Measurements from ENCODE around the gene LAMC2. TPM values are rescaled to one million over a fixed set of nuclear protein-coding genes. Genes with fewer than 3 reads are reported as not detected.

LAMC2 gene
- total RNA-seq, 1 donor from 2014 or later, result 1.2 TPM

GRCh38 chr1:183230413-183230812 is 44.3 kb downstream of the LAMC2 start:
- TF ChIP-seq, protein P1, sequence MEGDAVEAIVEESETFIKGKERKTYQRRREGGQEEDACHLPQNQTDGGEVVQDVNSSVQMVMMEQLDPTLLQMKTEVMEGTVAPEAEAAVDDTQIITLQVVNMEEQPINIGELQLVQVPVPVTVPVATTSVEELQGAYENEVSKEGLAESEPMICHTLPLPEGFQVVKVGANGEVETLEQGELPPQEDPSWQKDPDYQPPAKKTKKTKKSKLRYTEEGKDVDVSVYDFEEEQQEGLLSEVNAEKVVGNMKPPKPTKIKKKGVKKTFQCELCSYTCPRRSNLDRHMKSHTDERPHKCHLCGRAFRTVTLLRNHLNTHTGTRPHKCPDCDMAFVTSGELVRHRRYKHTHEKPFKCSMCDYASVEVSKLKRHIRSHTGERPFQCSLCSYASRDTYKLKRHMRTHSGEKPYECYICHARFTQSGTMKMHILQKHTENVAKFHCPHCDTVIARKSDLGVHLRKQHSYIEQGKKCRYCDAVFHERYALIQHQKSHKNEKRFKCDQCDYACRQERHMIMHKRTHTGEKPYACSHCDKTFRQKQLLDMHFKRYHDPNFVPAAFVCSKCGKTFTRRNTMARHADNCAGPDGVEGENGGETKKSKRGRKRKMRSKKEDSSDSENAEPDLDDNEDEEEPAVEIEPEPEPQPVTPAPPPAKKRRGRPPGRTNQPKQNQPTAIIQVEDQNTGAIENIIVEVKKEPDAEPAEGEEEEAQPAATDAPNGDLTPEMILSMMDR (IDR thresholded peaks at IDR 0.05; ENCODE audit: borderline replicate concordance), result no peak
- Histone ChIP-seq H3K27ac (replicated peaks) (no peak overlapping the region), H3K4me3 (no peak overlapping the region), H3K36me3 (no peaks in the 10 kb centered on the region), H3K4me1 (peaks cover 18% of the 10 kb centered on the region), H3K27me3 (ENCODE audit: low read depth) (no peaks in the 10 kb centered on the region), H3K9me3 (replicated peaks) (no peaks in the 10 kb centered on the region)
- no peak for DNase-seq
- intact Hi-C loops (cut with micrococcal nuclease), result no loop called here

DNA sequence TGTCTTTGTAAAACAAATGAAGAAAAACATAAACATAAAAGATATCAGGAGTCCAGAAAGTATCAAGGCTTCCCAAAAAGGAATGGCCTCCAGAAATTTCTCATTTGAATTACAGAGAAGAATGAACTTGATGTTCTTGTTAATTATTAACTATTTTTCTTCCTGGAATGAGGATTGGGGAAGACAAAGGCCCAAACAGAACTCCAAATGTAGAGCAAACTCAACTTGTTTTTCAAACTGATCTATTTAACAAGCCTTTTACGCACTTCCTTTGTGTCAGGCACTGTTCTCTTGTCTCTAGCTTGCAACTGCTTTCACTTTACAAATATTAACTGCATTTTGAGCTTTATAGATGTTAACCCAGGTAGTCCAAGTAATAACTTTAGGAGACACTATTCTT is 45.5 kb downstream of the LAMC2 start:
- Histone ChIP-seq H3K27ac (replicated peaks) (no peak overlapping the region), H3K4me3 (no peak overlapping the region), H3K36me3 (no peaks in the 10 kb centered on the region), H3K9me3 (replicated peaks) (no peaks in the 10 kb centered on the region), H3K4me1 (peaks cover 20% of the 10 kb centered on the region), H3K27me3 (ENCODE audit: low read depth) (no peaks in the 10 kb centered on the region)
- DNase-seq, result no peak
- TF ChIP-seq, protein P1 (IDR thresholded peaks at IDR 0.05; ENCODE audit: borderline replicate concordance), result no peak
- intact Hi-C loops (cut with micrococcal nuclease), result no loop called here

GRCh38 chr1:183233113-183233512 is 47.0 kb downstream of the LAMC2 start:
- H3K36me3 ChIP-seq, result no peaks in the 10 kb centered on the region
- peaks cover 16% of the 10 kb centered on the region for H3K4me1 ChIP-seq
- TF ChIP-seq, protein P1 (IDR thresholded peaks at IDR 0.05; ENCODE audit: borderline replicate concordance), result no peak
- intact Hi-C loops (cut with micrococcal nuclease), result no loop called here
- H3K4me3 ChIP-seq, result no peak overlapping the region
- H3K27me3 ChIP-seq (ENCODE audit: low read depth), result no peaks in the 10 kb centered on the region
- no peak for DNase-seq
- H3K27ac ChIP-seq (replicated peaks), result peak overlapping the region; percentile 86
- no peaks in the 10 kb centered on the region for H3K9me3 ChIP-seq (replicated peaks)

DNA sequence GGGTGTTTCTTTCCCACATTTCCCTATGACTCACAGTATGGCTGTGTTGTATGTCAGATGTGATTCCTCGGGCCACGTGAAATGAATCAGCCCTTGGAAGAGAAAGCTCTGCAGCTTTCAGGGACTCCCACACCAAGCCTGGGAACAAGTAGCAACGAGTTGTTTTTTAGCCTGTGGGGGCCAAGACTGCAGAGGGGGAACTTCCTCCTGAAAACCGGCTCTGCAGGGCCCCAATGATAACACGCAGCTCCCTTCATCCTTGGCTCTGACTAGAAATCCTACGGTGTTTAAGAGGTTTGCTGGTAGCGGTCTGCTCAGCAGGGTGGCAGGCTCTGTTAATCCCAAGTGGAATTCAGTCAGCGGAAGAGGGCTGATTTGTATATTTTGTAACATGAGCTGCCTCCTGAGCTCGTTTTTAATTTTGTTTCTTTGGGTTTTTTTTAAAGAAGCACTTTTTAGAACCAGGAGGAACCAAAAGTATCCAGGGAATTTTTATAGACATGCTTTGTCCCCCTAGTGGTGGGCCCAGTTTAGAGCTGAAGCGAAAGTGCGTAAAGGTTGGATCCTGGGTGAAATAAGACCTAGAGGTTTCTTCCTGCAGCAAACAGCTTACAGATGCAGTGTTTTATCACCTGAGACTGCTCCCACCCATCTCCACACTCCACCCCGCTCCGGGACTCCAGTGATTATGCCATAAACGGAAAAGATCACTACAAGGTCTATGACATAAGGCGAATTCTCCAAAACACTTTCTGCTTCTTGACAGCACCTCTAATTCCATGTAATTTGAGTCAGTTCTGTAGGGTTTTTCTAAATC is 48.8 kb downstream of the LAMC2 start:
- H3K27me3 ChIP-seq (ENCODE audit: low read depth), result no peaks in the 10 kb centered on the region
- intact Hi-C loops (cut with micrococcal nuclease), result no loop called here
- DNase-seq, result peak; percentile 56

DNA sequence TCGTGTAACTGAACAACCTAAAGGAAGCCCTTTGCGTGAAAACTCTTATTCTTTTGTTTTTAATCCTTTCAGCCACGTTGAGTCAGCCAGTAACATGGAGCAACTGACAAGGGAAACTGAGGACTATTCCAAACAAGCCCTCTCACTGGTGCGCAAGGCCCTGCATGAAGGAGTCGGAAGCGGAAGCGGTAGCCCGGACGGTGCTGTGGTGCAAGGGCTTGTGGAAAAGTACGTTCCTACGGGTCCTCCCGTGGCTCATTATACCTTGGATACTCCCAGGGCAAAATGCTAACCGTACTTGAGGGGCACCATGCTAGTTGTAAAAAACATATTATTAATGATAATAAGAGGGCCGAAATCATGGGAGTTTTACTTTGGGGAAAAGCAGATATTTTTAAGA is 49.4 kb downstream of the LAMC2 start:
- Histone ChIP-seq H3K27me3 (ENCODE audit: low read depth) (no peaks in the 10 kb centered on the region), H3K4me1 (peaks cover 25% of the 10 kb centered on the region), H3K27ac (replicated peaks) (peak overlapping the region; percentile 86), H3K36me3 (no peaks in the 10 kb centered on the region), H3K4me3 (peak overlapping the region; percentile 52), H3K9me3 (replicated peaks) (no peaks in the 10 kb centered on the region)
- TF ChIP-seq, protein P1 (IDR thresholded peaks at IDR 0.05; ENCODE audit: borderline replicate concordance), result no peak
- DNase-seq, result no peak
- intact Hi-C loops (cut with micrococcal nuclease), result no loop called here

More for the DNA sequence above, 48.8 kb downstream of the LAMC2 start:
- TF ChIP-seq, protein P1 (IDR thresholded peaks at IDR 0.05; ENCODE audit: borderline replicate concordance), result peak; percentile 71
- no peaks in the 10 kb centered on the region for H3K36me3 ChIP-seq
- H3K4me3 ChIP-seq, result peak overlapping the region; percentile 52
- H3K4me1 ChIP-seq, result peaks cover 25% of the 10 kb centered on the region
- H3K9me3 ChIP-seq (replicated peaks), result no peaks in the 10 kb centered on the region
- H3K27ac ChIP-seq (replicated peaks), result peak overlapping the region; percentile 86
